D341Med (cell line): ENCODE data around the gene PPP1R3E.
"Not testable (repeated sequence)": the region's sequence is repeated elsewhere in the genome, so short reads cannot be mapped to it uniquely, and the experiment has no call there.

Source experiments
- DNase-seq: peaks from one replicate; pipeline ENCODE4 v3.0.0; 2012; ENCODE audit warnings: low spot score

Gene PPP1R3E

DNA sequence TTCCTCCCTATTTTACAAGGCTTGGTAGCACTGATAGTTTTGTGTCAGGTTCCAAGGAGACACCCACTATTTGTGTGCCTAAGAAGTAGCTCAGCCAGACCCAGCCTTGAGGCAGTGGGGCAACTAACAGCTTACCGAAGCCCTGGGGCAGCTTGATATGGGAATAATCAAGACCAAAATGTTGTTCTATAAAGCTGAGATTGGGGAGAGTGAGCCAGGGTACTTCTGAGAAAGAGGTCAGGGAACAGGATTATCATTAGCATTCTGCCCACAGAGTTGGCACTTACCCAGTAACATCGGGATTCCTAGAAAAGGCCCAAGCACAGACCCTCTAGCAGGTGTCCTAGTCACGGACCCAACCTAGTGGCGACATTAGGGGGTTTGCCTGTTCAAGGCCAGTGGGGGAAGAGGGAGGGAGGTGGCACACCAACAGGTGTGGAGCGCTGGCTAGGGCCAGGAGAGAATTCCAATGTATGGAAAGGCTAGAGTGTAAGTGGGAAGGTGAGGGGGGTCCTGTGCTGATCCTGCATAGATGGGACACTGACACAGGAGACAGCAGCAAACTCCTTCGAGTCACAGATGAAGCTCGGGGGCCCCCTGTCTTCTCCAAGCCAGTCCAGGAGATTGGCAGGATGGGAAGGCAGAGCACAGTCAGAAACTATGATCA is 4.9 kb downstream of the PPP1R3E start:
- no peak for DNase-seq

DNA sequence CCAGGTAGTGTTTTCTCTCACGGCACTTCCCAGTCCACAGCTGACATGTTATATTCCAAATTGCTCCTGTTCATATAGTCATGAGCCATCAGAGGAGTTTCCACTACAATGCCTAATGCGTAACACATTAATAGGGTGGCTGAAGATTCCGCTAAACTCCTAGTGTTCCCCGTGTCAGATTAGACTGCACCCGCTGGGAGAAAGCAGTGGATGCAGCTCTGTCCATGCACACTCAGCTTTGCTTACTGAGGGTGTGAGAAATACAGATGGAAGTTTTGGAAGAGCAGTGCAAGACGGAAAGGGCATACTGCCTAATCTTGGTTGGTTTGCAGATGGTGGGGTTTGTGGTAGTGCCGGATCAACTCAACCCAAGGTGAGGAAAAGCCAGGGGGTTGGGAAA is 5.6 kb downstream of the PPP1R3E start:
- DNase-seq = no peak

DNA sequence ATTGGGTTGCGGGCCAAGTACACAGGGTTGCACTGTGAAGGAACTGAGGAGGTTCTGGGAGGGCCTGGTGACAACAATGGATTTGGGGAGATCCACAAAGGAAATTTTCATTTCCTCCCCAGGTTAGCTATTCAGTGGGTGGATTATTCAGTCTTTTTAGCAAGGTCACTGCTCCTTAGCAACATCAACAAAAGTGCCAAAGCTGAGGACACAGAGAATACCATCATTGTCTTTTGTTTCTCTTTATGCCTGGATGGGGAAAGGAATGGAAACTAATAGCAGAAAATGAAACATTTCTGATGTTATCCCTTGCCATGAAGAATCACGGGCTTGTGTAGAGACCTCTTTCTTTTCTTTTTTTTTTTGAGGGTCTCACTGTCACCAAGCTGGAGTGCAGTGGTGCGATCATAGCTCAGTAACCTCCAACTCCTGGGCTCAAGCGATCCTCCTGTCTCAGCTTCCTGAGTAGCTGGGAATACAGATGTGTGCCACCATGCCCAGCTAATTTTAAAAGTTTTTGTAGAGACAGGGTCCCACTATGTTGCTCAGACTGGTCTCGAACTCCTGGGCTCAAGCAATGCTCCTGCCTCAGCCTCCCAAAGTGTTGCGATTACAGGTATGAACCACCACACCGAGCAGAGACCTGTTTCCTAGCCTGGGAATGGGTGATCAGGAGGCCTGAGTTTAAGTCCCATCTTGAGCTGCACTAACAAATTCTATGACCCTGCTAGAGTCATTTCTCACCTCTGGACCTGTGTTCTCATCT is 6.5 kb downstream of the PPP1R3E start:
- no peak for DNase-seq

DNA sequence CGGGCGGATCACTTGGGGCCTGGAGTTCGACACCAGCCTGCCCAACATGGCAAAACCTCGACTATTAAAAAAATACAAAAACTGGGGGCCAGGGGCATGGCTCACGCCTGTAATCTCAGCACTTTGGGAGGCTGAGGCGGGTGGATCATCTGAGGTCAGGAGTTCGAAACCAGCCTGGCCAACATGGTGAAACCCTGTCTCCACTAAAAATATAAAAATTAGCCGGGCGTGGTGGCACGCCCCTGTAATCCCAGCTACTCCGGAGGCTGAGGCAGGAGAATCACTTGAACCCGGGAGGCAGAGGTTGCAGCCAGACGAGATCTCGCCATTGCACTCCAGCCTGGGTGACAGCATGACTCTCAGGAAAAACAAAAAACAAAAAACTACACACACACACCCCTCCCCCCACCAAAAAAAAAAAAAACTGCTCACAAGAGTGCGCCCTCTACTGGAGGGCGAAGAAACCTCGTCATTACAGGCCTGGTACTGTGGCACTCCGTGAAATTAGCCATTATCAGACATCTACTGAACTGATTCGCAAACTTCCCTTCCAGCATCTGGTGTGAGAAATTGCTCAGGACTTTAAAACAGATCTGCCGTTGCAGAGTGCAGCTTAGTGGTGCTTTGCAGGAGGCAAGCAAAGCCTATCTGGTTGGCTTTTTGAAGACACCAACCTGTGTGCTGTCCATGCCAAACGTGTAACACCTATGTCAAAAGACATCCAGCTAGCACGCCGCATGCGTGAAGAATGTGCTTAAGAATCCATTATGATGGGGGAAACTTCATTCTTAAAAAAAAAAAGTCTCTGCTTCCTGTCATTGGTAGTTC is 7.7 kb downstream of the PPP1R3E start:
- DNase-seq = no peak

DNA sequence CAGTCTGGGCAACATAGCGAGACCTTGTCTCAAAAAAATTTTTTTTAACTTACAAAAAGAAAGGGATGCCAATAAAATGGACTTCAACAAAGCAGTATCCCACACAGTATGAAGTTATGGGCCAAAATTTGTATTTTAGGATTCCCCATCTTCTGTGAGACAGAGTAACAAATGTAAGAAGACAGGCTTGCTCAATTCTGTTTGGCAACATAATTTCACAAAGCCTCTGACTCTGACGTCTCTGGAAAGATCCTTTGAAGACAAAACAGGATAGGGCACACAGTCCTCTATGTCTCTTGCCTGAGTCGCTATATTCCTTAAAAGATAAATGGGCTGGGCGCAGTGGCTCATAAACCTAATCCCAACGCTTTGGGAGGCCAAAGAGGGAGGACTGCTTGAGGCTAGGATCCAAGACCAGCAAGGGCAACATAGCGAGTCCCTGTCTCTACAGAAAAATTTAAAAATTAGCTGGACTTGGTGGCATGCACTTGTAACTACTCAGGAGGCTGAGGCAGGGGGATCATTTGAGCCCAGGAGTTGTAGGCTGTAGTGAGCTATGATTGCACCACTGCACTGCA is 15.7 kb downstream of the PPP1R3E start:
- DNase-seq = no peak

DNA sequence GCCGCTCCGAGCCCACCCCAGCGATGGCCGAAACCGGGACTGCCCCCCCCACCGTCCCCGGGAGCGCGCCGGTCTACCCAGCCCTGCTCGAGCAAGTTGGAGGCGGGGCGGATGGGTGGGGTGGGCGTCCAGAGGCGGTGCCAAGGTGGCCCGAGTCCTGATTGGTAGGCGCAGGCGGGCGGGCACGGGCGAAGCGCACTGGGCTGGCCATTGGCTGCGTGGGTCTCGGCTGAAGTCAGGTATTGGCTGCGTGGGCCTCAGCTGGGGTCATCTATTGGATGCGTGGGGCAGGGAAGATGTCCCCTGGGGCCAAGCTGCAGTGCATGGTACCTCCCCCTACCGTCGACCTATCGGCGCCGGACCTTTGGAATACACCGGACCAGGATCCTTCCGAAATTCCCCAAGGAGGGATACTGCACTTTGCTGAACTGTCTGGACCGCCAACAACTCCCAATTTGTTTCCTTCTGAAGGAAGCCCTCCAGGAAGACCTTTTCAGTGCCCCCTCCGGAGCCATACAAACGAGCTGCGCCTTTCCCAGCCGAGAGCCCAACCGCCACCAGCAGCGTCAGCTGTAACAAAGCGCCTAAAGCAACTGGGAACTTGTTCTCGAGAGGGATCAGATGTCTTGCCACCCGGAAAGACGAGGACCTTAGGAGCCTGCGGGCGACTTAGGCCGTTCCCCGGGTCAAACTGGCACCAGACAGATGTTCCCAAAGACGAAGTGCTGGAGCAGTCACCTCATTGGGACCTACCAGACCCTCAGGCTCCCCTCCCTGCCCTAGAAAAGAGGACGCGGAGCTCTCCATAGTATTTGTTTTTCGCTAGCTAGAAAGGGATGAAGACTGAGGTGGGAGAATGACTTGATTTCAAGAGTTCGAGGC is 16.4 kb downstream of the PPP1R3E start, which contains the start of gene HOMEZ:
TSS of gene HOMEZ (minus strand) at position 113 of the 882 bp plus-strand sequence. CDS start 180 bp downstream, outside the sequence.
- peak; percentile 98 for DNase-seq

DNA sequence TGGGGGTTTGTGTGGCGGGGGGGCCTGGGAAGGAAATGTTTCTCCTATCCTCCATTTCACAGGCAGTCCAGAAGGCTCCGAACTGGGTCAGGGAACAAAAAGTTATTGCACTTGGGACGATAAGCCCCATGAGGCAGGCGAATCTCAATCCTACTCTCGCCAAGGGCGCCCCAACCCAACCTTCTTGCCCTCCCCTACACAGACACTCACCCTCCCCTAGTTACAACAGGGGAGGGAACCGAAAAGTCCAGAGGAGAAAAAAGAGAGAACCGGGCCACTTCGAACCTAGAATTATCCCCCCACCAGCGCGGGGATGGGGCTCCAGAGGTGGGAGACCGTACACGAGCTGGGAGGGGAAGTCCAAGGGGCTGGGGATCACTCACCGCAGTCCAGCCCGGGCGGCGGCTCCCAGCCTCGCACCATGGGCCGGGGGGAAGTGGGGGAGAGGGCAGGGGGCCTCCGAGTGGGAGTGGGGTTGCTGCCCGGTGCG is 17.1 kb downstream of the PPP1R3E start:
- no peak for DNase-seq

DNA sequence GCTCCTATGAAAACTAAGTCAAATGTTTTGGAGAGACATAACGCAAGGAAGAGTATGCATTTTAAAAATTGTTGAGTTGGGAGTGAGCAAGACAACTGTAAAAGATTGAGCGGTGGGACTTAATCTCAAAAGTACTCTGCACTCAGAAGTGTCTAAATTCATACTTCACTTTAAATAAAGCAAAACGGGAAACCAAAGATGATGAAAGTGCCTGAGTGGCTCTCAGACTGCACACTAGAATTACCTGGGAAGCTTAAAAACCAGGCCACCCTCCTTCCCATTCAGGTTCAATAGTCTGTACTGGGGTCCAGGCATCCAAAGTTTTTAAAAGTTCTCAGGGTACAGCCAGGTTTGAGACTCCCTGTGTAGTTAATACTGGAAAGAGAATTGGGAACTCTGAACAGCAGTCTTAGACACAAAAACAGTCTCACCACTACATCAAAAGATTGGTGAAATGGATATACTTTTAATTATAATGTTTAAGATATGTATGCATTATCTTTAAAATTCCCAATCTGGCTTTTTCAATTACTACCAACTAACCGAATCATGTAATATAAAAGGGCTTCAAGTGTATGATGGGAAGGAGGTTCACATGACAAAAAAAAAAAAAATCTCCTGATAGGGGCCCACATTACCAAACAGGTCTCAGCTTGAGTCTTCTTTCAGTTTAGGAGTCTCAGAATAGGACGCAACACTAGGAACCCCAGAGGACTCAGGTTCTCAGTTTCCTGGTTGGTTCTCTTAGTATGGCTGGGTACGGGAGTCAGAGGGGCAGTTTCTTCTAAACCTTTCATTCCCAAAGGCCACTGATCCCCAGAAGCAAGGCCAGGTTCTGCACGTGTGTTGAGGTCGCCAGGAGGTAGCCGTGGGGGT is 17.8 kb downstream of the PPP1R3E start:
- DNase-seq = no peak

DNA sequence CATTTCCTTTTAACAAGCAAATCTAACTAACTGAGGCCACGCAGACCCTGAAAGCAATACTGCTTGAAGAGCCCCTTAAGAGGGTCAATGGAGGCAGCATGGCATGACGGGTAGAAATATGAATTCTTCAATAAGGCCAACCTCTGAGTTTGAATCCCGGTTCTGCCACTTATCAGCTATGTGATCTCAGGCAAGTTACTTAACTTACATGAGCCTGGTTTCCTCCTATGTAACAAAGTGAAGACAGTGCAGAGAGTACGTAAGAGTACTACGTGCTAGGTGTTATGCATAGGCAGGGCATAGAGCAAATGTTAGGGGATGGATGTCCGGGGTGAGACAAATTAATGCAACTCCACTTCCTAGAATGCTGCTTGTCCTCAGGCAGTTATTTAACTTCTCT is 21.4 kb downstream of the PPP1R3E start:
- DNase-seq = no peak

DNA sequence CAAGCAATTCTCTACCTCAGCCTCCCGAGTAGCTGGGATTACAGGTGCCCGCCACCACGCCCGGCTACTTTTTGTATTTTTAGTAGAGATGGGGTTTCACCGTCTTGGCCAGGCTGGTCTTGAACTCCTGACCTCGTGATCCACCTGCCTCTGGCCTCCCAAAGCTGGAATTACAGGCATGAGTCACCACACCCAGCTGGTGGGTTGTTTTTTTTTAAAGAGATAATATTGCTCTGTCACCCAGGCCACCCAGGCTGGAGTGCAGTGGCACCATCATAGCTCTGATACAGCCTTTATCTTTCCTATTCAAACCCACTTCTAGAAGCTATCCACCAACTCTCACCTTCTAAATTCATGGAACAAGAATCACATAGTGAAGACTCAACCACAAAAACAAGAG is 24.7 kb downstream of the PPP1R3E start:
- DNase-seq = not testable (repeated sequence)

DNA sequence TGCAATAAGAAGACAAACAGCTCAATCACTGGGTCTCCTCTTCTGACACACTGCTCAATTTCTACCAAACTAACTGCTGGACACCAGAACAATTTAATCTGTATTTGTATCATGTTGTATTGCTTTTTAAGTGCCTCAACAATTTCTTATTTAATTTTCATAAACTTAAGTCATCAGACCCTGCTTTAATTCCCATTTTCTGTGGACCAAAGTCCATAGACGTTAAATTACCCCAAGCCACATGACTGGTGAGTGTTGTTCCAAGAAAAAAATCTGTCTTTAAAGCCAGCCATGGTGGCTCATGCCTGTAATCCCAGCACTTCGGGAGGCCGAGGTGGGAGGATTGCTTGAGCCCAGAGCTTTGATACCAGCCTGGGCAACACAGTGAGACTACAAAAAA is 25.5 kb downstream of the PPP1R3E start:
- no peak for DNase-seq

DNA sequence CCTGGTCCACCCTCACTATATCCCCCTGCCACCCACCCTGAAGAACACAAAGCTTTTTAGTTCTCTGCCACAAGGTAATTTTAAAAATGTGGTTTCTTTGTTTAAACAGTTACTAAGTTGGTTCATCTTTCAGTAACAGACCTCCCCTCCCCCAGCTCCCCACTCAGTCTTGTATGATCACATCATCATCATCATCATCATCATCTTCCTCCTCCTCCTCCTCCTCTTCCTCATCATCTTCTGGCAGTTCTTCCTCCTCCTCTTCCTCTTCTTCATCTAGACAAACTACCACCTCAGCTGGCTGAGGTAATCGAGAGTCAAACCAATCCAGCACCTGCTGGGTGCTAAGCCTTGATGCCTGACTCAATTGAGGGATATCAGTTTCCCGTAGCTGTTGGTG is 27.2 kb downstream of the PPP1R3E start:
- DNase-seq = no peak

DNA sequence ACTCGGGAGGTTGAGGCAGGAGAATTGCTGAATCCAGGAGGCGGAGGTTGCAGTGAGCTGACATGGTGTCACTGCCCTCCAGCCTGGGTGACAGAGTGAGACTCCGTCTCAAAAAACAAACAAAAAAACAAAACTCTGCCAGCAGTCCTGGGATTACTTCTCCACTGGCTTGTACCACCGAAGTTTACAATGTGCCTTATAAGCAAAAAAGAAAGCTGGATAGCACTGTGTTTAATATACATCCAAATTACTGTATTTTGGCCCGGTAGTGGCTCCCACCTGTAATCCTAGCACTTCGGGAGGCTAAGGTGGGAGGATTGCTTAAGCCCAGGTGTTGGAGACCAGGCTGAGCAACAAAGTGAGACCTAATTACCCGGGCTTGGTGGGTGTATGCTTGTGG is 33.5 kb downstream of the PPP1R3E start:
- no peak for DNase-seq

DNA sequence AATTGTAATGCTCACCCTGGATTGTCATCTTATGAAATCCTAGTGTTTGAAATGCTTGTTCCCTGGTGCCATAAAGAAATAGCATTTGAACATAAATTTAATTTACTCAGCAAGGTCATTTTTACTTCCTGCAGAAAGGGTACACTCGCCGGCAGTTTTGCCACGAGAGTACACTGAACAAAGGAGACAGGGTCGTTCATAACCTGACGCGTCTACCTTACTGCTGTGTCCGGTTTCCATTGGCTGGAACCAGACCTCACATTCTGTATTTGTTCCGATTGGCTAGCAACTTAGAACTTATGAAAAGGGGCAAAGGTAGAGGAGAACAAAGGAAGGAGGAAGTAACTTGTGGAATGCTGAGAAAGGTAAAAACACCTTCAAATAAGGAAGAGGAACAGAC is 41.8 kb downstream of the PPP1R3E start:
- not testable (repeated sequence) for DNase-seq

DNA sequence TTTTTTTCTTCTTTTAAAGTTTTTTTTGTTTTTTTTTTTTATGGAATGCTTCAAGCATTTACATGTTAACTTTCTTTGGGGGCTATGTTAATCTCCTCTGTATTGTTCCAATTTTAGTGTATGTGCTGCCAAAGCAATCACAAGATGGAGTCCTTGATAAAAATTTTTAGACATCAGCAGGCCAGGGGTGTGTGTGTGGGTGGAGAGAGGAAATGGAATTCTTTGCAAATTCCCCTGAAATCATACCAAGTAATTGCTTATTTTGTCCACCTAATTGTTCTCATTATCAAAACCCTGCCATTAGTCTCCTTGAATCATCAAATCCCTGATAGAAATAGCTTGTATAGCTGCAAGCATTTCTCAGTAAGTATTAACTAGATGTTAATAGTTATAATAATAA is 43.2 kb downstream of the PPP1R3E start:
- DNase-seq = no peak

DNA sequence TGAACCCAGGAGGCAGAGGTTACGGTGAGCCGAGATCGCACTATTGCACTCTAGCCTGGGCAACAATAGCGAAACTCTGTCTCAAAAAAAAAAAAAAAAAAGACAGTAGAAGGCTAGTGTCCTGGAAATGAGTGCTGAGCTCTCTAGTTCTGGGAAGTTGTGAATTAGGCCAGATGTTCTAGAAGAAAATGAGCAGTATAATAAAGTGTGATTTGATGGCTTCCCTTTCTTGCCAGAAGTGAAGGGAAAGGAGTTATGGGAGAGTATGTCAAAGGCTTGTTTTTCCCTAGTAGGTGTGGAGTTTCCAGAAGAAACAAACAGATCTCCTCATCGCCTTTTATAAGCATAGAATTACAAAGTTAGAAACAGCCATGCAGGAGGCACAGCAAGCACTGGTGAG is 44.4 kb downstream of the PPP1R3E start:
- DNase-seq = no peak

DNA sequence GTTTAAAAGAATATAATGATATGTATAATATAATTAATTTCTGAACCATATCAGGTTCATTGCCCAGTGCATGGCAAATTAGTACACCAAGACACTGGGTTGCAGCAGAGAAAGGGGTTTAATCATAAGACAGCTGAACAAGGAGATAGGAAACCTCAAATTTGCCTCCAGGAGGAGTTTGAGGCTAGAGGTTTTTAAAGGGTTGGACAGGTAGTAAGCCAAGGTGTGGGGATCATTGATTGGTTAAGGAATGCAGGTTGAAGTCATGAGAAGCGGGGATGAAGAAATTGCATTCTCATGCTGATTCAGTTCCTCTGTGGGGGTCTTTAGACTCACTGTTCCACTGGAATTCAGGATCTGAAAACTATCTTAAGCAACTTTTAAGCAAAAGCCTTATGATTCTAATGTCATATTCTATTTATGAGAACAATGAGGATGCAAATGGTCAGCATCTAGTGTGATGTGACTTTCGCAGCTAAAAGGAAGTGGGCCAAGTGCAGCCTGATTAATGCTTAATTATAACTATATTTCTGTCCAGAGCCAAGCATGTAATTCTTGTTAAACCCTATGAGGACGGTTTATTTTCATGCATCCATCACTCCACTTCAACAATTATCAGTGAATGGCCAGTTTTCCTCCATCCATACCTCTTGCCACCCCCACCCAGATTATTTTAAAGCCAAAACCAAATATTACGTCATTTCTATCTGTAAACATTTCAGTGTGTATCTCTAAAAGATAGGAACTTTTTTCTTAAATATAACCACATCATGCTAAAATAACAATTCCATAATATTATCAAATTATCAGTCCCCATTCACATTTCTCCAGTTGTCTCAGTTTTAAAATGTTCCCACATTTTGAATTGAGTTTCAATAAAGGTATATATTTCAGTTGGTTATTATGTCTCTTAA is 50.0 kb downstream of the PPP1R3E start:
- no peak for DNase-seq

DNA sequence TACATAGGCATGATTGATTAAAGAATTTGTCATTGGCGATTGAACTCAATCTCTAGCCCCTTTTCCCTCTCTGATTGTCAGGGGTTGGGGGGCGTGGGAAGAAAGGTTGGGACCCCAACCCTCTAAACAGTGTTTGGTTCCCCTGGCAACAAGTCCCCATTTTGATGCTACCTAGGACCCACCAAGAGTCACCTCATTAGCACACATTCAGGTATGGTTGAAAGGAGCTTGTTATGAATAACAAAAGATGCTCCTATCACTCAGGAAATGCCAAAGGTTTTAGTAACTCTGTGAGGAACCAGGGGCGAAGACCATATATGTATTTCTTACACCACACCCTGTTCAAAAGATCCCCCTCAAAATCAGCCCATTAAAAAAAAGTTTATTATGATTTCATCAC is 50.7 kb downstream of the PPP1R3E start:
- no peak for DNase-seq

DNA sequence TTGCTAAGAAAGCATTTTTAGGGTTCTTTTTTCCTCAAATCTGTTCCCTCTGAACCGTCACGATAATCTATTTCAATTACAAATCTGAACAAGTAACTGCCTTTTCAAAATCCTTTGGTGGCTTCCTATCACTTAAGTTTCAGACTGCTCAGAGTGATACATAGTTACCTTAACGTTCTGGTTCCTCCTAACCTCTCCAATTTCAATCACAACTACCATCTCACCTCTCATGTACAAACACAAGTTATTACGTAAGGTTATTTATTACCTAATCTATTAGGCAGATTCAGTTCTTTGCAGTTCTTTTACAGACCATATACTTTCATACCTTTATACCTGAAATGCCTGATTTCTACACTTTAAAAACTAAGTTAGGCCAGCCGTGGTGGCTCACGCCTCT is 52.8 kb downstream of the PPP1R3E start:
- DNase-seq = no peak
